RPMI8226 (cell line): ENCODE data around the gene SLC12A2.

Experiments
- DNase-seq: peaks from one replicate; pipeline ENCODE4 v3.0.0-alpha.2; 2015

Gene SLC12A2

GRCh38 chr5:128234928-128235641 lies 151.5 kb downstream of the SLC12A2 start:
- DNase-seq = no peak

GRCh38 chr5:128236334-128236733 lies 152.8 kb downstream of the SLC12A2 start:
- no peak for DNase-seq

- no peak for DNase-seq
Measured at GRCh38 chr5:128237000-128237399, 153.4 kb downstream of the SLC12A2 start.

GRCh38 chr5:128237546-128237945 lies 154.0 kb downstream of the SLC12A2 start:
- DNase-seq = no peak
